ENCODE results near the gene WDHD1.

The WDHD1 gene

DNA sequence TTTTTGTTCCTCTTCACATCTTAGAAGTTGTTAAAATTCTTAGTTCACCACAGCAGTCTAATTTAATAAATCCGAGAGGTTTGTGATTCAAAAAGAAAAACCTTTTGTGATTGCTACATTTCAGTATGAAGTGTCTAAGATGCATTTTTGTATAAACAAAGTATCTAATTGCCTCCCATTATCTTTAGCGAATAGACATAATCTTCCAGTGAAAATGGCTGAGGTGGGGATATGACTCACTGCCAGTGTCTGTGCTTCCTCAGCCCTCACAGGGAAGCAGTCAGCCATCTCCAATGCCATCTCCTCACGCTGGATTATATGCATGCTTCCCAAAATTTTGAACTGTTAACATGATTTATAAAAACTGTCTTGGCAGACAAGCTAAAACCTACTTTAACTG, 131.9 kb downstream of the WDHD1 start:
- Histone ChIP-seq H3K4me3 (ENCODE audit: low read depth, low read length) (no peak overlapping the region), H3K79me2 (ENCODE audit: control insufficient read depth, insufficient read depth, low read length, unreplicated experiment) (no peaks in the 10 kb centered on the region), H3K27me3 (ENCODE audit: insufficient read depth, low read length) (no peaks in the 10 kb centered on the region), H3K27ac (ENCODE audit: low read depth, low read length) (no peak overlapping the region), H3K36me3 (ENCODE audit: insufficient read depth, low read length) (no peaks in the 10 kb centered on the region), H3K4me1 (ENCODE audit: control insufficient read depth, insufficient read depth, low read length, unreplicated experiment) (peaks cover 9% of the 10 kb centered on the region), H2AFZ (ENCODE audit: low read length, unreplicated experiment) (peak overlapping the region; percentile 2)

DNA sequence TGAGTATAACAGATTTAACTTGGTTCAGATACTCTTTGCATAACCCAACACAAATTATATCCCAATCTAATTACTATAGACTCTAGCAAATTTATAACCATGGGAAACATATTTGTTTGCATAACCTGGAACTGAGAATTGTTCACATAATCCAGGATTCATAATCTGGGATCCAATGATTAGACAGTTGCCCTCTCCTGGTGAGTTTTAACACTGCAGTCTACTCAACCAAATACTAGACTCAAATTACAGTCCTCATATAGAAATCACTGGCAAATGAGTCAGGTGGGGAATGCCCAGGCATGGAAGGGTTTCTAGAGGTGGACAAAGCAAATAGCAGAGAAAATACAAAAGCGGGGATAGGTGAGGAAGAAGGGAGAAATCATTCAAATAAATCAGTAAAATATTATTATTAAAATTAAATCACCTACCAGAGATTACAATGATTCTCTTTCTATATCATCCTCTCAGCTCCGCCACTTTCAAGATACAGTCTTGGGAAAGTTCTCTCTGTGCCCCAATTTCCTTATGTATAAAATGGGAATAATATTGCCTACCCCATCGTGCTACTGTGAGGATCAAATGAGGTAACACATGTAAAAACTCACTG, 133.6 kb downstream of the WDHD1 start:
- no peaks in the 10 kb centered on the region for H3K27me3 ChIP-seq (ENCODE audit: insufficient read depth, low read length)
- no peaks in the 10 kb centered on the region for H3K79me2 ChIP-seq (ENCODE audit: control insufficient read depth, insufficient read depth, low read length, unreplicated experiment)
- no peak overlapping the region for H3K27ac ChIP-seq (ENCODE audit: low read depth, low read length)

DNA sequence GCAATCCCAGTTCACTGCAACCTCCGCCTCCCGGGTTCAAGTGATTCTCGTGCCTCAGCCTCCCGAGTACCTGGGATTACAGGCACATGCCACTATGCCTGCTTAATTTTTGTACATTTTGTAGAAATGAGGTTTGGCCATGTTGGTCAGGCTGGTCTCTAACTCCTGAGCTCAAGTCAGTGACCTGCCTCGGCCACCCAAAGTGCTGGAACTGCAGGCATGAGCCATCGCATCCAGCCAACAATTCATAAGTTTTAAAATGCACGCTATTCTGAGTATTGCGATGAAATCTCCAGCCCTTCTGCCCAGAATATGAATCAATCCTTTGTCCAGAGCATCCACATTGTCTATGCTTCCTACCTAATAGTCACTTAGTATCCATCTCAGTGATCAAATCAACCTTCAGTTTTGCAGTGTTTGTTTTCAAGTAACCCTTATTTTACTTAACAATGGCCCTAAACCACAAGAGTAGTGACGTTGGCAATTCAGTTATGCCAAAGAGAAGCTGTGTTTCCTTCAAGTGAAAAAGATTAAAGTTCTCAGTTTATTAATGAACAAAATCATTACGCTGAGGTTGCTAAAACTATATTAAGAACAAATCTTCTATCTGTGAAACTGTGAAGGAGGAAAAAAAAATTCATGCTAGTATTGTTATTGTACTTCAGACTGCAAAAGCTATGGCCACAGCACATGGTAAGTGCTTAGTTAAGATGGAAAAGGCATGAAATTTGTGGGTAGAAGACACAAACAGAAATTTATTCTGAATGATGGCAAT, 135.2 kb downstream of the WDHD1 start:
- H3K27ac ChIP-seq (ENCODE audit: low read depth, low read length): no peak overlapping the region
- no peak overlapping the region for H3K4me3 ChIP-seq (ENCODE audit: low read depth, low read length)
- H3K4me1 ChIP-seq (ENCODE audit: control insufficient read depth, insufficient read depth, low read length, unreplicated experiment): peaks cover 9% of the 10 kb centered on the region
- H3K36me3 ChIP-seq (ENCODE audit: insufficient read depth, low read length): no peaks in the 10 kb centered on the region
- H3K79me2 ChIP-seq (ENCODE audit: control insufficient read depth, insufficient read depth, low read length, unreplicated experiment): no peaks in the 10 kb centered on the region
- H3K27me3 ChIP-seq (ENCODE audit: insufficient read depth, low read length): no peaks in the 10 kb centered on the region
- H2AFZ ChIP-seq (ENCODE audit: low read length, unreplicated experiment): no peak overlapping the region

More for the DNA sequence above, 133.6 kb downstream of the WDHD1 start:
- H2AFZ ChIP-seq (ENCODE audit: low read length, unreplicated experiment): no peak overlapping the region
- no peak overlapping the region for H3K4me3 ChIP-seq (ENCODE audit: low read depth, low read length)
- H3K4me1 ChIP-seq (ENCODE audit: control insufficient read depth, insufficient read depth, low read length, unreplicated experiment): peaks cover 9% of the 10 kb centered on the region
- no peaks in the 10 kb centered on the region for H3K36me3 ChIP-seq (ENCODE audit: insufficient read depth, low read length)

DNA sequence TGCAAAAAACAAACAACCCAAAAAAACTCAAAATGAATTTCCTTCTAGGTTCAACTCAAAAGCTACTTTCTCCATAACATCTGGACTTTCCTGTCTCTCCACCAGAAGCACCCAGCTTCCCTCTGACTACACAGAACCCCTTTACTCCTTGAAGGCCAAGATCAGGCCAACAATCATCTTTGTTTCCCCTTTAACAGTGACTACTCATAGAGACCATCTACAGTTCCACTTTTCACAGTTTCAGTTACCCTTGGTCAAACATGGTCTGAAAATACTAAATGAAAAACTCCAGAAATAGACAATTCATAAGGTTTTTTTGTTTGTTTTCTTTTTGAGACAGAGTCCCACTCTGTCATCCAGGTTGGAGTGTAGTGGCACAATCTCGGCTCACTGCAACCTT, 136.1 kb downstream of the WDHD1 start:
- Histone ChIP-seq H2AFZ (ENCODE audit: low read length, unreplicated experiment) (no peak overlapping the region), H3K79me2 (ENCODE audit: control insufficient read depth, insufficient read depth, low read length, unreplicated experiment) (no peaks in the 10 kb centered on the region), H3K36me3 (ENCODE audit: insufficient read depth, low read length) (no peaks in the 10 kb centered on the region), H3K27me3 (ENCODE audit: insufficient read depth, low read length) (no peaks in the 10 kb centered on the region), H3K27ac (ENCODE audit: low read depth, low read length) (no peak overlapping the region), H3K4me3 (ENCODE audit: low read depth, low read length) (no peak overlapping the region), H3K4me1 (ENCODE audit: control insufficient read depth, insufficient read depth, low read length, unreplicated experiment) (peaks cover 9% of the 10 kb centered on the region)

DNA sequence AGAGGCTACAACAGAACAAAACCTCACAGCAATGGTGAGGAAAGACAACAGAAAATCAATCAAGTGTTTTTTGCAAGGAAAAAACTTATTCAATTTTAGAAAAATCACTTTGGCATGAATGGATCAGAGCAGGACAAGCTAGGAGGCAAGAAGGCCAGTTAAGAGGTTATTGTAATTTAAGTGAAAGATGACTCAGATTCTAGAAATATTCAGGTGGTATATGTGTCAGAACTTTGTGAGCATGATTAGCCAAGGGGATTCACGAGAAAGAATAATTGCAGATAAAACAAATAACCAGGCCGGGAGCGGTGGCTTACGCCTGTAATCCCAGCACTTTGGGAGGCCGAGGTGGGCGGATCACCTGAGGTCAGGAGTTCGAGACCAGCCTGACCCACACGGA, 137.0 kb downstream of the WDHD1 start:
- no peak overlapping the region for H2AFZ ChIP-seq (ENCODE audit: low read length, unreplicated experiment)
- no peaks in the 10 kb centered on the region for H3K36me3 ChIP-seq (ENCODE audit: insufficient read depth, low read length)
- no peaks in the 10 kb centered on the region for H3K79me2 ChIP-seq (ENCODE audit: control insufficient read depth, insufficient read depth, low read length, unreplicated experiment)
- no peak overlapping the region for H3K27ac ChIP-seq (ENCODE audit: low read depth, low read length)
- no peaks in the 10 kb centered on the region for H3K27me3 ChIP-seq (ENCODE audit: insufficient read depth, low read length)
- no peak overlapping the region for H3K4me3 ChIP-seq (ENCODE audit: low read depth, low read length)
- peaks cover 3% of the 10 kb centered on the region for H3K4me1 ChIP-seq (ENCODE audit: control insufficient read depth, insufficient read depth, low read length, unreplicated experiment)
